ENCODE data around the gene MEA1. TPM values are rescaled to one million over a fixed set of nuclear protein-coding genes. Genes with fewer than 3 reads are reported as not detected.

Gene MEA1
- total and polyA plus RNA-seq, 2 of the 4 experiments (the other 2 are of a cell fraction) = 116 to 126 TPM

- no peak for TF ChIP-seq MXI1 (IDR thresholded peaks at IDR 0.05; ENCODE audit: borderline replicate concordance, low read depth, low read length)
Measured at GRCh38 chr6:43054206-43054943, 40.6 kb upstream of the MEA1 start (continued).

- TF ChIP-seq MXI1 (IDR thresholded peaks at IDR 0.05; ENCODE audit: borderline replicate concordance, low read depth, low read length) = peak; percentile 90
- TF ChIP-seq POLR2A (IDR thresholded peaks at IDR 0.05; ENCODE audit: low read depth, low read length) = peak; percentile 90
- TF ChIP-seq MAFK (IDR thresholded peaks at IDR 0.05; ENCODE audit: low read depth, low read length) = no peak
- no peak for TF ChIP-seq BHLHE40 (IDR thresholded peaks at IDR 0.05; ENCODE audit: low read depth, low read length)
- TF ChIP-seq RAD21 (IDR thresholded peaks at IDR 0.05; ENCODE audit: low read length) = peak; percentile 4; the same call in 1 of the 2 replicates
- 0 out of 2 replicates have a peak, but pooled peaks have one; percentile 5 for TF ChIP-seq CTCF (conservative IDR thresholded peaks at IDR 0.05; ENCODE audit: low read depth, low read length)
- peak; percentile 93 for TF ChIP-seq MAZ (IDR thresholded peaks at IDR 0.05; ENCODE audit: borderline replicate concordance, low read depth, low read length)
- WGBS, 2 experiments (ENCODE audit: extremely low coverage in 2 of 2, insufficient read length in 1 of 2) = 0% methylated on average over 14 of the region's 45 CpGs; no CpG with 5 or more reads in 1 of the 2 experiments
- peak within 1 kb of the TSS; percentile 62 for H3K18ac ChIP-seq (ENCODE audit: low read depth, low read length)
- peaks cover 40% of the 10 kb centered on the region for H3K36me3 ChIP-seq (ENCODE audit: control insufficient read depth, insufficient read depth, low read length)
- peak within 1 kb of the TSS; percentile 99 for H4K5ac ChIP-seq (ENCODE audit: low read depth, low read length)
- intact Hi-C loops (cut with micrococcal nuclease) = loop anchor here (1.0 to 5.0 kb wide), 3 partner anchors 9 to 89 kb away; no protein-coding TSS in a partner anchor
- H4K91ac ChIP-seq (ENCODE audit: insufficient read depth, low read depth, low read length) = peak within 1 kb of the TSS; percentile 88
- H3K23ac ChIP-seq (ENCODE audit: low read depth, low read length) = peak within 1 kb of the TSS; percentile 98
- ChIA-PET CTCF (no interaction called here), POLR2A (ENCODE audit: unreplicated experiment) (interaction anchor here (0.5 to 1.1 kb wide), 5 partner anchors 9 to 303 kb away, joined by 3 to 4 read pairs (median 3); no protein-coding TSS in a partner anchor)
- H3K14ac ChIP-seq (replicated peaks; ENCODE audit: low read depth, low read length) = peak within 1 kb of the TSS; percentile 98
- peak within 1 kb of the TSS; percentile 100 for H2AK5ac ChIP-seq (ENCODE audit: low read depth, low read length)
- peak within 1 kb of the TSS; percentile 89 for H3K56ac ChIP-seq (ENCODE audit: extremely low read depth, insufficient read depth, low read length)
- peak; percentile 93 for DNase-seq
- H2BK120ac ChIP-seq (ENCODE audit: low read depth, low read length) = peak within 1 kb of the TSS; percentile 71
- H3K27ac ChIP-seq (ENCODE audit: insufficient read depth, low read length) = peak within 1 kb of the TSS; percentile 87
- no peak within 1 kb of the TSS for H2BK20ac ChIP-seq (ENCODE audit: low read depth, low read length)
- H4K20me1 ChIP-seq (ENCODE audit: insufficient read depth, low read length) = no peaks in the 10 kb centered on the region
- BruUV-seq (replicated peaks) = no TSS peak
- H3K4me2 ChIP-seq (ENCODE audit: low read depth, low read length) = peak within 1 kb of the TSS; percentile 99
- in situ Hi-C loops (cut with MboI; ENCODE audit: low sequenced_read_pairs) = no loop called here
- peak within 1 kb of the TSS; percentile 93 for H2AFZ ChIP-seq (replicated peaks; ENCODE audit: low read length, poor library complexity)
- peak within 1 kb of the TSS; percentile 100 for H2AK9ac ChIP-seq (replicated peaks; ENCODE audit: low read depth, low read length, poor library complexity)
- H3K4me3 ChIP-seq (ENCODE audit: insufficient read depth, low read depth, low read length) = peak within 1 kb of the TSS; percentile 68
- H2BK5ac ChIP-seq (ENCODE audit: low read depth, low read length, poor library complexity, severe bottlenecking) = peak within 1 kb of the TSS; percentile 87
- peak within 1 kb of the TSS; percentile 84 to 100 for H4K8ac ChIP-seq (ENCODE audit: low read depth in 2 of 2, low read length in 2 of 2)
- H3K9me1 ChIP-seq (ENCODE audit: insufficient read depth, low read length) = peaks cover 21% of the 10 kb centered on the region
- peaks cover 20% of the 10 kb centered on the region for H3K4me1 ChIP-seq (ENCODE audit: control insufficient read depth, insufficient read depth, low read length)
- peak within 1 kb of the TSS; percentile 98 for H3K4ac ChIP-seq (ENCODE audit: low read depth, low read length)
- peak within 1 kb of the TSS; percentile 95 for H3K9ac ChIP-seq (ENCODE audit: low read depth, low read length)
- dilution Hi-C loops (cut with HindIII; ENCODE audit: low sequenced_read_pairs, unreplicated experiment) = no loop called here
- H2BK15ac ChIP-seq (ENCODE audit: low read depth, low read length) = peak within 1 kb of the TSS; percentile 54; the same call in 1 of the 3 replicates
- no peaks in the 10 kb centered on the region for H3K9me3 ChIP-seq (ENCODE audit: control insufficient read depth, insufficient read depth, low read length)
- H3K27me3 ChIP-seq (ENCODE audit: control insufficient read depth, insufficient read depth, low read length) = no peaks in the 10 kb centered on the region
- H3K79me1 ChIP-seq (ENCODE audit: low read depth in 1 of 2, low read length in 2 of 2) = peaks cover 26 to 60% of the 10 kb centered on the region in 2 experiments
- peak; percentile 95 for ATAC-seq (ENCODE audit: low read depth)
Measured at GRCh38 chr6:43053545-43054205, 39.9 kb upstream of the MEA1 start, which contains the start of gene CUL7. CUL7 (minus strand) TSS chr6:43053851; CDS start chr6:43052788, 1,063 bp downstream.

Measured in IMR-90 (cell line).